Breast epithelium (tissue), 4 donors: ENCODE measurements around the gene GPR137. TPM values are rescaled to one million over a fixed set of nuclear protein-coding genes. Genes with fewer than 3 reads are reported as not detected.
A peak's percentile ranks its signal among the peaks of the same experiment; 100 is the strongest.

Experiments
- DNase-seq, 2 donors: peaks; one replicate each; pipeline ENCODE4 v3.0.0-alpha.2; 2019; ENCODE audit warnings: low spot score in 2 of 2
- H3K27ac ChIP-seq, 2 donors: fragments of 200-600 bp; sonication (generic) in 1 of 2; one replicate each; pipeline ENCODE4 v1.5.1; 2016 to 2019; ENCODE audit warnings: mild to moderate bottlenecking in 1 of 2
- H3K27me3 ChIP-seq, 2 donors: fragments of 200-600 bp; sonication (generic) in 1 of 2; one replicate each; pipeline versions ENCODE4 v1.5.1 to v1.6.0; 2017 to 2019; ENCODE audit warnings: control low read depth in 1 of 2, mild to moderate bottlenecking in 1 of 2
- H3K36me3 ChIP-seq: fragments of 200-600 bp; one replicate; pipeline ENCODE4 v1.5.1; 2019
- H3K4me1 ChIP-seq, 2 donors: fragments of 200-600 bp; sonication (generic); one replicate each; pipeline ENCODE4 v1.5.1; 2016 to 2019; ENCODE audit warnings: control low read depth in 1 of 2
- H3K4me3 ChIP-seq, 3 donors: fragments of 200-600 bp; sonication (generic); 1 replicate in 2 of 3; 2 replicates in 1 of 3; pipeline ENCODE4 v1.5.1; 2016 to 2019; ENCODE audit warnings: mild to moderate bottlenecking in 3 of 3, moderate library complexity in 2 of 3
- H3K9me3 ChIP-seq, 2 donors: fragments of 200-600 bp; sonication (generic) in 1 of 2; one replicate each; pipeline ENCODE4 v1.5.1; 2016 to 2019; ENCODE audit warnings: control low read depth in 1 of 2
- POLR2A ChIP-seq: fragments of 450-650 bp; IDR thresholded peaks from one replicate; pipeline ENCODE4 v1.6.1; 2016; ENCODE audit warnings: antibody characterized with exemption, mild to moderate bottlenecking, moderate library complexity
- POLR2AphosphoS5 ChIP-seq, 3 donors: sonication (generic); formaldehyde crosslinking; IDR thresholded peaks; one replicate each; pipeline ENCODE4 v1.6.1; 2017; ENCODE audit warnings: antibody characterized with exemption in 3 of 3
- intact Hi-C: fragments of 100-400 bp; cut with DNase I; formaldehyde crosslinking; loops from one replicate; pipeline ENCODE4 v1.15.1; 2023; ENCODE audit warnings: low total_unique reads
- total RNA-seq, 3 donors: library from RNA; depleted of rRNA; stranded (reverse); fragments of >200 nt; gene quantifications; one replicate each; pipeline ENCODE4 v1.1.0, GENCODE V29; 2016
- TF ChIP-seq, protein P1 (sequence below), 3 donors: fragments of 450-650 bp; IDR thresholded peaks; one replicate each; pipeline ENCODE4 v1.5.1; 2016 to 2017; ENCODE audit warnings: antibody characterized with exemption in 3 of 3, mild to moderate bottlenecking in 3 of 3, moderate library complexity in 3 of 3

Gene GPR137
- total RNA-seq, 3 donors from 2014 or later, result 8.9 to 14.7 (median 11.1) TPM

DNA sequence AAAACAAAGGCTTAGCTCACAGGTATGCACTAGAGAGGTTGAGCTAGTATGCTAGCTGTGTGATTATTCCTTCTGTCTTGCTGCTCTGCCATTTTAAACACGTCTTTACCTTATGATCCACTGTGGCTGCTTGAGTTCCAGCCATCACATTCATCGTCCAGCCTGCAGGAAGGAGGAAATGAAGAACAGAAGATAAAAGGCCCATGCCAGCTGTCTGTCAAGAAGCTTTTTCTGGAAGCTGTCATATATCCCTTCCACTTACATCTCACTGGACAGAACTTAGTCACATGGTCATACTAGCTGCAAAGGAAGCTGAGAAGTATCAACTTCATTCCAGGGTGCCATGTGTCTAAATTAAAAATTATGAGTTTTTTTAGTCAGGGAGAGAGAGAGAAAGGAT, 41.7 kb downstream of the GPR137 start:
- Histone ChIP-seq H3K4me3 (no peak overlapping the region), H3K4me1 (no peaks in the 10 kb centered on the region), H3K27ac (no peak overlapping the region), H3K36me3 (no peaks in the 10 kb centered on the region), H3K27me3 (no peaks in the 10 kb centered on the region), H3K9me3 (no peaks in the 10 kb centered on the region)
- TF ChIP-seq POLR2A, result no peak
- TF ChIP-seq, protein P1, sequence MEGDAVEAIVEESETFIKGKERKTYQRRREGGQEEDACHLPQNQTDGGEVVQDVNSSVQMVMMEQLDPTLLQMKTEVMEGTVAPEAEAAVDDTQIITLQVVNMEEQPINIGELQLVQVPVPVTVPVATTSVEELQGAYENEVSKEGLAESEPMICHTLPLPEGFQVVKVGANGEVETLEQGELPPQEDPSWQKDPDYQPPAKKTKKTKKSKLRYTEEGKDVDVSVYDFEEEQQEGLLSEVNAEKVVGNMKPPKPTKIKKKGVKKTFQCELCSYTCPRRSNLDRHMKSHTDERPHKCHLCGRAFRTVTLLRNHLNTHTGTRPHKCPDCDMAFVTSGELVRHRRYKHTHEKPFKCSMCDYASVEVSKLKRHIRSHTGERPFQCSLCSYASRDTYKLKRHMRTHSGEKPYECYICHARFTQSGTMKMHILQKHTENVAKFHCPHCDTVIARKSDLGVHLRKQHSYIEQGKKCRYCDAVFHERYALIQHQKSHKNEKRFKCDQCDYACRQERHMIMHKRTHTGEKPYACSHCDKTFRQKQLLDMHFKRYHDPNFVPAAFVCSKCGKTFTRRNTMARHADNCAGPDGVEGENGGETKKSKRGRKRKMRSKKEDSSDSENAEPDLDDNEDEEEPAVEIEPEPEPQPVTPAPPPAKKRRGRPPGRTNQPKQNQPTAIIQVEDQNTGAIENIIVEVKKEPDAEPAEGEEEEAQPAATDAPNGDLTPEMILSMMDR (IDR thresholded peaks at IDR 0.05), result no peak
- no peak for TF ChIP-seq POLR2AphosphoS5 (IDR thresholded peaks at IDR 0.05)
- intact Hi-C loops, result no loop called here
- no peak for DNase-seq

DNA sequence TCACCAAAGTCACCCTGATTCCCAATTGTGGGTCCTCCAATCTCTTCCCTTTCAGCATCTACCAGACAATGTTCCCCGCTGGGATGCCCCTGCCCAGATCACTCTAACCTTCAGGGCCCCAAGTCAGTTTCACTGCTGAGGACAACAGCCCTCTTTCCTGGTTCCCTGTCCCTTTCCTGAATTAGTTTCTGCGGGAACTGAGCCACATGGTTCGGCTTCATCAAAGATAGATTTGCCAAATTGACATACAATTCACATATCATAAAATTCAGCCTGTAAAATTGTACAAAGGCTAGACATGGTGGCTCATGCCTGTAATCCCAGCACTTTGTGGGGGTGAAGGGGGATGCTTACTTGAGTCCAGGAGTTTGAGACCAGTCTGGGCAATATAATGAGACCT, 42.3 kb downstream of the GPR137 start:
- TF ChIP-seq, protein P1 (IDR thresholded peaks at IDR 0.05), result no peak
- TF ChIP-seq POLR2AphosphoS5 (IDR thresholded peaks at IDR 0.05) (no peak), POLR2A (no peak)
- H3K36me3 ChIP-seq, result no peaks in the 10 kb centered on the region
- no peak overlapping the region for H3K4me3 ChIP-seq
- H3K27me3 ChIP-seq, result no peaks in the 10 kb centered on the region
- intact Hi-C loops, result no loop called here
- H3K4me1 ChIP-seq, result no peaks in the 10 kb centered on the region
- no peaks in the 10 kb centered on the region for H3K9me3 ChIP-seq
- no peak overlapping the region for H3K27ac ChIP-seq
- no peak for DNase-seq

DNA sequence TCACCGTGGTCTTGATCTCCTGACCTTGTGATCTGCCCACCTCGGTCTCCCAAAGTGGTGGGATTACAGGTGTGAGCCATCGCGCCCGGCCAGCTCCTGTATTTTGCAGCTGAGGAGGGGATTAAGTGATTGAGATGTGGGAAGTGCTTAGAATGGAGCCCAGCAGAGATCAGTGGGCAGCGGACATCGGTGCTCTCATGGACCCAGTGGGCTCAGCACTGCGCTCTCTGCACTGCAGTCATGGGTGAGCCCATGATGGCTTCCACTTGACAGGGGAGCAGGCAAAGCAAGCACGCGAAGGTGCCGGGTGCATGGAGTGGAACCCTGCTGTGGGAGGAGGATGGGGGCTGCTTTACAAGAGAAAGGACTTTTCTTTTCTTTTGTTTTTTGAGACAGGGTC, 45.2 kb downstream of the GPR137 start:
- H3K36me3 ChIP-seq, result no peaks in the 10 kb centered on the region
- intact Hi-C loops, result no loop called here
- TF ChIP-seq POLR2A (no peak), POLR2AphosphoS5 (IDR thresholded peaks at IDR 0.05) (no peak)
- TF ChIP-seq, protein P1 (IDR thresholded peaks at IDR 0.05), result no peak
- no peak for DNase-seq
- no peaks in the 10 kb centered on the region for H3K27me3 ChIP-seq
- no peaks in the 10 kb centered on the region for H3K9me3 ChIP-seq
- no peak overlapping the region for H3K27ac ChIP-seq
- no peaks in the 10 kb centered on the region for H3K4me1 ChIP-seq
- H3K4me3 ChIP-seq, result no peak overlapping the region

DNA sequence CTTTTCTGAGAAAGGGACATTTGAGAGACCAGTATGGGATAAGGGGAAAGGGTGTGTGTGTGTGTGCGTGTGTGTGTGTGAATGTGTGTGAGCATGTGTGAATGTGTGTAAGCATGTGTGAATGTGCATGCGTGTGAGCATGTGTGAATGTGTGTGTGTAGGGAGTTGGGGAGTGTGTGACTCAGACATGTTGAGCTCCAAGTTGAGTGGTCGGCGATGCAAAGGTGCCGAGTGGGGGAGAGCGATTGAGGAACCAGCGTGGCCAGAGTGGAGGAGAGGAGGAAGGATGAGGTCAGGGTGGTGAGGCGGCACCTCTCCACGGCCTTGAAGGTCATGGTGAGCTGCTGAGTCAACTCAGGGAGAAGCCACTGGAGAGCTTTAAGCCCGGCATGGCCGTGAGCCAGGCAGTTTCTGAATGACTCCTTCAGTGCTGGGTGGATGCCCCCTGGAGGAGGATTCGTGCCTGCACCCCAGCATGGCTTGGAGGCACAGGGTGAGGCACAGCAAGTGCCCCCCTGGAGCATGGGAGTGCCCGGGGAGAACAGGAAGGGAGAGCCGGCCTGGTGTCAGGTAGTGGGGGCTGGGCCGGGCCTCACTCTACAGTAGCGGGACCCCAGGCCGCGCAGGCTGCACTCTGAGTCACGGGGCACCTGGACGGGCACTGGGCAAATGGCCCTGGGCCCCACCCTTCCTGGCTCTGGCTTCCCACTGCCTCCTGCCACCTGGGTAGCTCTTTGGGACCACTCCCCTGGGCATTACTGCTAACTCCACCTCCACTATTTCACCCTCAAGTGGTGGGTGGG, 46.1 kb downstream of the GPR137 start:
- intact Hi-C loops, result no loop called here
- Histone ChIP-seq H3K36me3 (no peaks in the 10 kb centered on the region), H3K4me1 (no peaks in the 10 kb centered on the region), H3K27me3 (no peaks in the 10 kb centered on the region), H3K4me3 (no peak overlapping the region), H3K27ac (peak overlapping the region in 1 of 2 donors; percentile 0), H3K9me3 (no peaks in the 10 kb centered on the region)
- TF ChIP-seq, protein P1 (IDR thresholded peaks at IDR 0.05), result no peak
- TF ChIP-seq POLR2A (no peak), POLR2AphosphoS5 (IDR thresholded peaks at IDR 0.05) (no peak)
- no peak for DNase-seq

DNA sequence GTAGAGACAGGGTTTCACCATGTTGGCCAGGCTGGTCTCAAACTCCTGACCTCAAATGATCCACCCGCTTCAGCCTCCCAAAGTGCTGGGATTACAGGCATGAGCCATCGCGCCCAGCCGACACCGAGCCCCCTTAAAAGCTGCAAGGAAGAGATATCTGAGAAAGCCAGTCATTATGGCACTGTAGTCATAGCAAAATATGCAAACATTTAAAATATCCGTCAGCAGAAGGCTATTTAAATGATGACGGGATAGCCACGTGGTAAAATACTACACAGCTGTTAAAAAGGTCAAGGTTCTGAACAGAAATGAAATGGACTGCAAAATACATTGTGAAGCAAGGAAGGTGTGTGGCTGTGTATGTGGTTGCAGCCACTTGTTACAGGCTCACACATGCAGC, 47.9 kb downstream of the GPR137 start:
- Histone ChIP-seq H3K9me3 (no peaks in the 10 kb centered on the region), H3K4me3 (no peak overlapping the region), H3K27ac (no peak overlapping the region), H3K4me1 (no peaks in the 10 kb centered on the region), H3K27me3 (no peaks in the 10 kb centered on the region), H3K36me3 (no peaks in the 10 kb centered on the region)
- intact Hi-C loops, result no loop called here
- DNase-seq, result no peak
- TF ChIP-seq POLR2A (no peak), POLR2AphosphoS5 (IDR thresholded peaks at IDR 0.05) (no peak)
- TF ChIP-seq, protein P1 (IDR thresholded peaks at IDR 0.05), result no peak
